B cell (primary cell): Measurements from ENCODE around the gene OR2F2. TPM values are rescaled to one million over a fixed set of nuclear protein-coding genes. Genes with fewer than 3 reads are reported as not detected.

ENCODE experiments used
- ATAC-seq: fragments of 200-7000 bp; cut with Tn5 transposase; one replicate; pipeline ENCODE4 v1.10.0; 2021; ENCODE audit warnings: low read depth, mild to moderate bottlenecking, moderate number of reproducible peaks, moderate library complexity
- CTCF ChIA-PET: fragments of 350-600 bp; sonication (Branson Sonifier 250); formaldehyde crosslinking; loops from one replicate; lab custom pipeline; 2021; ENCODE audit warnings: antibody characterized with exemption, inconsistent platforms; lab: Charles Lee
- POLR2A ChIA-PET: fragments of 350-600 bp; sonication (Branson Sonifier 250); formaldehyde crosslinking; loops from one replicate; lab custom pipeline; 2021; ENCODE audit warnings: antibody characterized with exemption; lab: Charles Lee
- DNase-seq: peaks from one replicate; pipeline ENCODE4 v3.0.0; 2013
- H2AFZ ChIP-seq: 2 replicates; pipeline ENCODE4 v1.6.1; 2012; ENCODE audit warnings: mild to moderate bottlenecking, low read depth, low read length; ENCODE audit not compliant: insufficient read depth, poor library complexity, severe bottlenecking
- H3K27ac ChIP-seq, 2 donors: 1 replicate in 1 of 2; 2 replicates in 1 of 2; pipeline ENCODE4 v1.5.1; 2012 to 2013; ENCODE audit warnings: low read length in 2 of 2, mild to moderate bottlenecking in 2 of 2, moderate library complexity in 1 of 2
- H3K27me3 ChIP-seq, 4 experiments: fragments of 200-600 bp in 1 of 4; sonication (generic) in 1 of 4; replicated peaks in 1 of 4; 1 replicate in 2 of 4; 2 replicates in 2 of 4; pipeline versions ENCODE4 v1.6.1 to v1.7.0; 2013 to 2016; ENCODE audit warnings: low read length in 3 of 4, mild to moderate bottlenecking in 2 of 4, mixed read lengths in 1 of 4, moderate library complexity in 1 of 4; ENCODE audit not compliant: insufficient read depth in 4 of 4, control insufficient read depth in 3 of 4; ENCODE audit errors: control extremely low read depth in 1 of 4
- H3K36me3 ChIP-seq, 2 experiments: replicated peaks in 1 of 2; 1 replicate in 1 of 2; 2 replicates in 1 of 2; pipeline versions ENCODE4 v1.6.1 to v1.7.1; 2013; ENCODE audit warnings: low read length in 1 of 2; ENCODE audit not compliant: insufficient read depth in 2 of 2, control insufficient read depth in 1 of 2; ENCODE audit errors: control extremely low read depth in 1 of 2, extremely low read depth in 1 of 2
- H3K4me1 ChIP-seq, 2 donors: fragments of 200-600 bp in 1 of 2; sonication (generic) in 1 of 2; 1 replicate in 1 of 2; 2 replicates in 1 of 2; pipeline versions ENCODE4 v1.5.1 to v1.6.1; 2013 to 2017; ENCODE audit warnings: low read length in 2 of 2; ENCODE audit not compliant: control insufficient read depth in 2 of 2, insufficient read depth in 2 of 2
- H3K4me2 ChIP-seq: replicated peaks from 2 replicates; pipeline ENCODE3; 2012; ENCODE audit warnings: mild to moderate bottlenecking, low read depth, low read length; ENCODE audit not compliant: poor library complexity, severe bottlenecking
- H3K4me3 ChIP-seq, 5 experiments: fragments of 200-600 bp in 1 of 5; sonication (generic) in 1 of 5; 1 replicate in 3 of 5; 2 replicates in 2 of 5; pipeline versions ENCODE4 v1.5.1 to v1.7.0; 2011 to 2016; ENCODE audit warnings: low read length in 4 of 5, mild to moderate bottlenecking in 4 of 5, low read depth in 2 of 5, control low read depth in 1 of 5, moderate library complexity in 1 of 5; ENCODE audit not compliant: insufficient read depth in 1 of 5; ENCODE audit errors: control extremely low read depth in 1 of 5, extremely low read depth in 1 of 5
- H3K79me2 ChIP-seq: fragments of 200-600 bp; sonication (generic); one replicate; pipeline ENCODE4 v1.6.0; 2016; ENCODE audit warnings: low read length; ENCODE audit not compliant: control insufficient read depth, insufficient read depth
- H3K9ac ChIP-seq: fragments of 200-600 bp; sonication (generic); 2 replicates; pipeline ENCODE4 v1.6.1; 2017; ENCODE audit warnings: mild to moderate bottlenecking, low read length, moderate library complexity
- H3K9me3 ChIP-seq, 3 donors: one replicate each; pipeline versions ENCODE4 v1.6.1 to v1.7.1; 2013; ENCODE audit warnings: low read length in 2 of 3; ENCODE audit not compliant: control insufficient read depth in 2 of 3, insufficient read depth in 1 of 3; ENCODE audit errors: control extremely low read depth in 1 of 3
- H4K20me1 ChIP-seq: 2 replicates; pipeline ENCODE4 v1.6.0; 2012; ENCODE audit warnings: mild to moderate bottlenecking, low read length; ENCODE audit not compliant: insufficient read depth, control insufficient read depth, poor library complexity, severe bottlenecking
- H3K27ac Mint-ChIP-seq: one replicate; pipeline ENCODE4 v1.8.0; 2021; ENCODE audit warnings: mixed read lengths
- H3K27me3 Mint-ChIP-seq: one replicate; pipeline ENCODE4 v1.8.0; 2021; ENCODE audit warnings: mixed read lengths
- H3K4me1 Mint-ChIP-seq: one replicate; pipeline ENCODE4 v1.8.0; 2021; ENCODE audit warnings: mixed read lengths
- H3K4me3 Mint-ChIP-seq: one replicate; pipeline ENCODE4 v1.8.0; 2021; ENCODE audit warnings: mixed read lengths
- H3K9me3 Mint-ChIP-seq: one replicate; pipeline ENCODE4 v1.8.0; 2022; ENCODE audit warnings: mixed read lengths; ENCODE audit not compliant: insufficient read depth
- EZH2 ChIP-seq: IDR thresholded peaks from 2 replicates; pipeline ENCODE4 v1.6.1; 2012; ENCODE audit warnings: borderline replicate concordance, low read depth, mild to moderate bottlenecking, moderate library complexity, low read length; ENCODE audit not compliant: insufficient read depth, poor library complexity, severe bottlenecking
- WGBS: methylation state at CpG from one replicate; pipeline ENCODE4 v1.1.5; 2013; ENCODE audit warnings: missing lambda C conversion rate; ENCODE audit not compliant: insufficient coverage; 5-methylcytosine and 5-hydroxymethylcytosine counted together
- intact Hi-C: fragments of 100-400 bp; cut with micrococcal nuclease; formaldehyde crosslinking; loops from one replicate; pipeline ENCODE4 v1.10.0; 2022
- polyA plus RNA-seq: library from polyadenylated mRNA; depleted of rRNA; stranded (reverse); fragments of >200 nt; gene quantifications from 2 replicates; pipeline ENCODE4 v1.2.3, GENCODE V29; 2012
- total RNA-seq, 2 donors: library from RNA; stranded (reverse); fragments of 120-200 nt in 1 of 2; gene quantifications; 1 replicate in 1 of 2; 2 replicates in 1 of 2; pipeline versions ENCODE4 v1.2.3 to v1.2.4, GENCODE V29; 2013 to 2022
- TF ChIP-seq, protein P1 (sequence below): fragments of 200-600 bp; IDR thresholded peaks from one replicate; pipeline ENCODE4 v1.8.0; 2022; ENCODE audit warnings: antibody characterized with exemption, mild to moderate bottlenecking

Gene OR2F2
- total and polyA plus RNA-seq, 2 donors (not counting 1 experiment from before 2014, with no cell fraction given) = not detected

GRCh38 chr7:143936087-143937009 is 1.3 kb downstream of the OR2F2 start:
- DNase-seq = no peak
- CTCF ChIA-PET = no interaction called here
- ATAC-seq = no peak
- peaks cover 7% of the 10 kb centered on the region for H3K27me3 Mint-ChIP-seq
- Histone ChIP-seq H3K4me1 (no peaks in the 10 kb centered on the region), H3K4me3 (no peak overlapping the region), H2AFZ (no peak overlapping the region), H3K9me3 (peaks cover 0 to 4% (median 4%) of the 10 kb centered on the region in 3 donors), H3K27me3 (peaks cover 0 to 3% (median 0%) of the 10 kb centered on the region in 4 experiments), H3K79me2 (no peaks in the 10 kb centered on the region), H3K9ac (no peak overlapping the region), H3K36me3 (no peaks in the 10 kb centered on the region), H3K4me2 (no peak overlapping the region), H4K20me1 (no peaks in the 10 kb centered on the region), H3K27ac (no peak overlapping the region)
- H3K9me3 Mint-ChIP-seq = peaks cover 4% of the 10 kb centered on the region
- intact Hi-C loops = no loop called here
- POLR2A ChIA-PET = no interaction called here
- H3K4me1 Mint-ChIP-seq = no peaks in the 10 kb centered on the region
- no peak overlapping the region for H3K4me3 Mint-ChIP-seq
- no peak overlapping the region for H3K27ac Mint-ChIP-seq
- no CpG with 5 or more reads among the region's 4 CpGs for WGBS
- no peak for TF ChIP-seq EZH2
- TF ChIP-seq, protein P1, sequence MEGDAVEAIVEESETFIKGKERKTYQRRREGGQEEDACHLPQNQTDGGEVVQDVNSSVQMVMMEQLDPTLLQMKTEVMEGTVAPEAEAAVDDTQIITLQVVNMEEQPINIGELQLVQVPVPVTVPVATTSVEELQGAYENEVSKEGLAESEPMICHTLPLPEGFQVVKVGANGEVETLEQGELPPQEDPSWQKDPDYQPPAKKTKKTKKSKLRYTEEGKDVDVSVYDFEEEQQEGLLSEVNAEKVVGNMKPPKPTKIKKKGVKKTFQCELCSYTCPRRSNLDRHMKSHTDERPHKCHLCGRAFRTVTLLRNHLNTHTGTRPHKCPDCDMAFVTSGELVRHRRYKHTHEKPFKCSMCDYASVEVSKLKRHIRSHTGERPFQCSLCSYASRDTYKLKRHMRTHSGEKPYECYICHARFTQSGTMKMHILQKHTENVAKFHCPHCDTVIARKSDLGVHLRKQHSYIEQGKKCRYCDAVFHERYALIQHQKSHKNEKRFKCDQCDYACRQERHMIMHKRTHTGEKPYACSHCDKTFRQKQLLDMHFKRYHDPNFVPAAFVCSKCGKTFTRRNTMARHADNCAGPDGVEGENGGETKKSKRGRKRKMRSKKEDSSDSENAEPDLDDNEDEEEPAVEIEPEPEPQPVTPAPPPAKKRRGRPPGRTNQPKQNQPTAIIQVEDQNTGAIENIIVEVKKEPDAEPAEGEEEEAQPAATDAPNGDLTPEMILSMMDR = no peak
